Activated CD4-positive, alpha-beta T cell treated with anti-CD3 and anti-CD28 coated beads, Interleukin-2, Interleukin-4, amounts not matched to agents 100 ng/mL and 50 ng/mL, durations not matched to agents 16 hours and 8 hours (primary cell): ENCODE results near the gene LCOR.

Experiments
- DNase-seq: peaks from one replicate; pipeline ENCODE4 v3.0.0-alpha.2; 2020; ENCODE audit warnings: low spot score

Gene LCOR

DNA sequence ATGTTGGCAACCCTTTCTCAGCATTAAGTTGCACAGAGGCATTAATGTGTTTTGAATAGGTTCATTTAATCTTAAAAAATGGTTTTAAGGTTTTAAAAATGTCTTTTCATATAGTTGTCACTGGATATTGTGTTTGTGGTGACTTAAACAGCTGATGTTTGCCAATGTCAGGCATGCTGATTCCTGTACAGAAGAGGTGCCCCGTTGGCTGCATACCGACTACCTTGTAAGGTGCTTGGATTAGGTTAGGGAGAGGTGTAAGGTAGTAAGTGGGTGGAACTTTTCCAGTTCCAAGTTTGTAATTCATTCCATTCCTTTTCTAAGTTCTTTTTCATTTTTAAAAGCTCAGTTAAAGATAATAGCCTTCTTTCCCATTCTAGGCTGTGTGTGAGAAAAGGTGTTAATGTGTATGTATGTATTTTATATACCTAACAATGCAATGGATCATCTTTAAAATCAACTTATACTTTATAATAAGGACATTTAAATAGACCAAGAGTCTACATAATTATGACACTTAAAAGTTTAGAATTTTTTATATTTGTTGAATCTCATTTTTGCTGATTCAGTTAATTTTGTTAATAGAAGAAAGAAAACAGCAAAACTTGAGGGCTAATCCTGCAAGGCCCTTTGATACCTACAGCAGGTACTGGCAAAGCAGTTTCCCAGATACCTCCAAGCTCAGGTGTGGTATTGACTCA, 155.2 kb downstream of the LCOR start:
- DNase-seq: no peak

DNA sequence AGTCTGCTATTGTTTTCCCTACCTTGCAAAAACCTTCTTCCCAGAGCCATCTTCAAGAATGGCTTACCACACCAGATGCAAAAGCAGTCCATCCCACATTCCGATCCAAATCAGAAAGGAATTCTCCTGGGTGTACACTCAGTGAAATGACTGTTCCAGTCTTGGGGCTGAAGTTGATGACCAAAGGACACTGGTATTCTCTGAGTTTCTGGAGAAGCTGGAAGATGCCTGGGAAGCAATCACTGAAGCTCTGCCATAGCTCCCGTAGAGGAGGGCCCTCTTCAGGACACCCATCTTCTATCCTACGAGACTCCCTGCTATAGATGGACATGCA, 155.7 kb downstream of the LCOR start:
- no peak for DNase-seq

GRCh38 chr10:96988426-96988825, 156.3 kb downstream of the LCOR start:
- DNase-seq: no peak

DNA sequence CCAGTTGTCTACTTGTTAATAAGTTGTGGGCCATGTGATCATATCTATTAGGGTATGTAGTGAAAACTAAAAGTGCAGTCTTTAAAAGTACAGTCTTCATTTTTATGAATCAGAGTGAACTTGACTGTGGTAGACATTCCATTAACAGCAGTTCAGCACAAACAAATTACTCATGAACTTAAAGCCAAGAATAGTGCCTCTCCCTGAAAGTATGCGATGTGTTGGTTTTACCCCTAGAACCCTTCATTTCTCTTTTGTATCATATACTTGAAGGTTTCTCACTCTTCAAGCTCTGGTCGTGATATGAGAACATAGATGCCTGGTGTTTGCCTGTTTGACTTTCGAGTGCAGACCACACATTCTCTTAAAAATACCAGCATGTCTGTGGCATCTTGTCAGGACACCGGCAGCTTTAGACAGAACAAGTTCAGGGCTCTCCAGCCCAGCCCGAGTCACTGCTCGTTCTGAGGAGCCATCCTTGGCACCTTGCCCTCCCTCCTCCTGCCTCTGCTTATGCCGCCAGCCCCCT, 159.3 kb downstream of the LCOR start:
- DNase-seq: peak; percentile 8

- no peak for DNase-seq
Observed at GRCh38 chr10:96992721-96993120, 160.6 kb downstream of the LCOR start.

DNA sequence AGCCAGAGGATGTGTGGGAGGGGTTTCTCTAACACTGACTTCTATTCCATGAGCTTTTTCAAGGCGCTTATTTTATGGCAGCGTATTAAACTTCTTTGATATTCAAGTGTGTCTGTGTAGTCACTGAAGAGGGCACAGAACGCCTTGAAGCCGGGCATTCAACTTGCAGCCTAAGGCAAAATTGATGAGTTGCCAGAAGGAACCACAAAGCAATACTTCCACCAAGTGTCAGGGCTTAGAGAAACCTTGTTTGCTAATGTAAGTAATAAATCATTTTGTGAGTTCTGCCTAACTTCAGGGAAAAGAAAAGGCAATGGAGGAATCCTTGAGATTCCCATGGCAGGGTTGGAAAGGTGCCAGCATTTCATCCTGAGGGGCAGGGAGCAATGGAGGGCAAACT, 163.8 kb downstream of the LCOR start:
- no peak for DNase-seq

- no peak for DNase-seq
Observed at GRCh38 chr10:96996275-96996965, 164.3 kb downstream of the LCOR start.

DNA sequence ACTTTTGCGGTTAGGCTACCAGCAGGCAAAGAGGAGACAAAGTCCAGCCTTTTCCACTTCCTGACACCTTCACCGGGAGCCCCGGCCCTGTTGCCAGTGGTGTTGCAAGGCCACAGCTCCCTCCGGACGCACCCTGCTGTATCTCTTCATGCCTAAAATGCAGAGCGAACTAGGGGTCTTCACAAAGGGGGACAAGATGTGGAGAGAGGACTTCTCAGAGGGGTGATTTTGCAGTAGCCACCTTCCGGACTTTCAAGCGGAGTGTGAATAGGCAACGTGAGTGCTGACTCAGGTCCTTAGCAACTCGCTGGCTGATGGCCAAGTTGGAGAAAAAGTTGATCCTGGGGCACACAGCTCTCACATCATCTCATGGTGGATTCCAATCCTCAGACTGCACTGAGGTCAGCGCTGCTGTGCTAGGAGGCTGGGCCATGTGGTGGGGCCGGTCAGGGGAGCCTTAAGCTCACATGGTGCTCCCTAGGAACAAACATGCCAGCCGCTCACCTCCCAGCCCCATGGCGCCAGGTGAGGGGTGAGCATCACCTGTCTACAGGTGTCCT, 166.3 kb downstream of the LCOR start:
- DNase-seq: no peak

- no peak for DNase-seq
Observed at GRCh38 chr10:96999337-96999736, 167.2 kb downstream of the LCOR start.

DNA sequence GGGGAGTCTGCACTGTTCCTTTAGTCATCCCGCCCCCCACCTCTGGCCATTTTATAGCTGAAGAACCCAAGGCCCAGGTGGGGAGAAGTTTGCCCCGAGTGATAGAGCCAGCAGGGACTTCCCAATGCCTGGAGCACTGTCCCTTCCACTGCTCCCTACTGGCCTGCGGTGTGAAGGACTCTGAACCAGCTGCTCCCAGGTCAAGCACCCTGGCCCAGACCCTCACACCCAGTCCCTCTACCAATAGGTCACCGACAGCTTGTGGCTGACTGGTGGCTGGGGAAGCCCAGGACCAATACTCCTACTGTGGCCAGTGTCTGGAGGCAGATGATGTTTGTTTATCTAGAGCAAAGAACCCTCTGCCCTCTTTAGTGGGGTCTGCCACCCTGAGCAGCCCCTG, 167.9 kb downstream of the LCOR start:
- no peak for DNase-seq

GRCh38 chr10:97000487-97001182, 168.5 kb downstream of the LCOR start:
- no peak for DNase-seq

DNA sequence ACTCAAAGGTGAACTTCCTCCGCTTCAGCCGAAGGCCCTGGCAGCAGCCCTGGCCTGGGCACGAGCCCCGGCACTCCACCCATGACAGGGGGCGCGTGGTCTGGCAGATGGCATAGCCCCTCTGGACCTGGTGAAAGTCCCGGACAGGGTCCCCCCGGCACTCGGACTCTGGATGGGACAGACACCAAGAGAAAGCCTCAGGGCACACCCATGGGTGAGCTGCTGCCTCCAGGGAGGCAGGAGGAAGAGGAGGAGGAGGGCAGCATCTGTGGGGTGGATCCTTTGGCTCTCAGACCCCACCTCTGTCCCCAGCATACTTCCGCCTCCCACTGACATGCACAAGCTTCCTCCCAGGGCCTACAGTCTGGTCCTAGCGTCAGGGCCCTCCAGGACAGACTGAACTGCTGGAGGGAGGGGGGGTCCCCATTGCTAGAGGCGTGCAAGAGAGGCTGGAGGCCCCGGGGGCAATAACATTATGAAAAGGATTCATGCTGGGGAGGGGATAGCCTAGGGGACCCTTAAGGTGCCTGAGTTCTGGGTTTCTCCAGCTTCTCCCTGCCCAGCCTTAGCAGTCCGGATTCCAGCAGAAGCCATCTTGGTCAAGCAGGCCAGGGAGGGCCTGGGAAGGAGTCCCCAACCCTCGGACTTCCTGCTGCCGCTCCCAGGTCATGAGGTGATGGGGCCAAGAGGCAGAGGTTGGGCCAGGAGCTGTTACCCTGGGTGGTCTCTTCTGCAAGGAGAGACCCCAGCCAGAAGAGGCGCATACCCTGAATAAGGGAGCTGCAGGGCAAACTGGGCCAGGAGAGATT, 169.3 kb downstream of the LCOR start:
- DNase-seq: no peak

- no peak for DNase-seq
Observed at GRCh38 chr10:97002670-97003069, 170.6 kb downstream of the LCOR start.

GRCh38 chr10:97003151-97003803, 171.2 kb downstream of the LCOR start:
- no peak for DNase-seq

- no peak for DNase-seq
Observed at GRCh38 chr10:97003804-97004201, 171.7 kb downstream of the LCOR start.

DNA sequence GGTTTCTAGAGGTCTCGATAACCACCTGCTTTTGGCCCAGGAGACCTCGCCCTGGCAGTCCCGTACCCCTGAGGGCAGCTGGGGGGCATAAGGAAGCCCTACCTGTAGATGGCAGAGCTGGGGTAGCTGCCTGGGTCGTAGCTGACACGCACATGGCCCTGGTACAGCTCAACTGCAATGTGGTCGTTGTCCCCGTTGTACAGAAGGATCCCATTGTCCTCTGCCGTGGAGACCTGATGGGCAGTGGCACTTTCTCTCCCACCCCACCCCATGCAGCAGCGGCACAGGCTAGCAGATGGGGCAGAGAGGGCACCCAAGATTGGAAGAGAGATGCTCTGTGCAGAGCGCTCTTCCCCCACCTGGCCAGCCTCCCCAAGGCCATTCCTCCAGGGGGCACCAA, 172.5 kb downstream of the LCOR start:
- no peak for DNase-seq

DNA sequence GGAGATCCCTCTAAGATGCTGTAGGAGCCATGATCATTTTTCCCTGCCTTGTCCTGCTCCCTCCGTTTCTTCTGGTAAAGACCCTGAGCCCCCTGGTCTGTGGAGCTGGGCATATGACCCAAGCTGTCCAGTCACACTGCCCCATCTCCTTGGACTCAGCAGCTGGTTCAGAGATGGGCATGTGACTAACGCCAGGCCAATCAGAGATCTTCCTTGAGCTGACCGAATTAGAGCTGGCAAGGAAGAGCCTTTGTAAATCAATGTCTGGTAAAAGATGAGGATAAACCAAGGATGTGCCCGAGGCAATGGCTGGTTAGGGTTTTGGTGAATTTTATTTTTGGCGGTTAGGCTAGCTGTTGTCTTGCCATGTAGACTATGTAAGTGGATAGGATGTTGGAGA, 173.3 kb downstream of the LCOR start:
- no peak for DNase-seq

DNA sequence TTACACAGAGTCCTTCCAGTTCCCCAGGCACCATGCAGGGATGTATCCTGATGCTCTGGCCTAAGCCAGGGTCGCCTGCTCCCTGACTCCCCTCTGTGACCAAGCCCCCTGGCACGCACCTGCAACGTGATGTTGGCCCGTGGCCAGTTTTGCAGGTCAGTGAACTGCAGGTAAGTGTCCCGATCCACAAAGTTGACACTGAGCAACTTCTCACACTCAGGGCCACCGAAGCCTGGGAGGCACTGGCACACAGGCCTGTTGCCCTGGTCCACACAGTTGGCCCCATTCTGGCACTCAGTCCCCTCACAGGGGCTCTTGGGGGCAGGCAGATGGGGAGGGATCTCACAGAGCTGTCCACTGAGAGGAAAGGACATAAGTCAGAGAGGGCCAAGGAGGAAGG, 174.3 kb downstream of the LCOR start:
- DNase-seq: no peak

DNA sequence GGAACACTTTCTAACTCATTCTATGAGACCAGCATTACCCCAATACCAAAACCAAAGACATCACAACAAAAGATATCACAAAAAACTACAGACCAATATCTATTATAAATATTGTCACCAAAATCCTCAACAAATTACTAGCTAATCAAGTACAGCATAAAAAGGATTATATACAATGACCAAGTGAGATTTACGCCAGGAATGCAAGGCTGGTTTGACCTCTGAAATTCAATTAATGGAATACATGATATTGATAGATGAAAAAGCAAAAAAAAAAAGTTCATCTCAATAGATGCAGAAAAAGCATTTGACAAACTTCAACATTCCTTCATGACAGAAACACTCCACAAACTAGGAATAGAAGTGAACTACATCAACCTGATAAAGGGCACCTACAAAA, 175.3 kb downstream of the LCOR start:
- no peak for DNase-seq

DNA sequence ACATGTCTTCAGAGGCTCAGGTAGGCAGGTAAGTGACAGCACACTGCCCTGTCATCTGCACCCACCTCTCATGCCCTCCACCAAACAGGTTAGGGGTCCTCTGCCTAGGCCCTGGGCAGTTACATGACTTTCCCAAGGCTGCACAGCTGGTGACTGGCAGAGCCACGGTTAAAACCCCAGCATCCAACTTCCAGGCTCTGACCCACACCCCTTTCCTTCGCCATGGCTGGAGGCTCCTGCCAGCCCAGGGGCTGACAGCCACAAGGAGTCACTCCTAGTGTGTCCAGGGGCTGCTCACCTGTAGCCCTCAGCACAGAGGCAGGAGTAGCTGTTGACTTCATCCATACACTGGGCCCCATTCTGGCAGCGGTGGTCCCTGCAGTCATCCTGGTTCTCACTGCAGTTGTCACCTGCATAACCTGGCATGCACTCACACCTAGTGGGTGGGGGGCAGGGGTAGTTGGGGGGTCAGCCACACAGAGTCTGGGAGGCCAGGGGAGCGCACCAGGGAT, 178.7 kb downstream of the LCOR start:
- no peak for DNase-seq

GRCh38 chr10:97011397-97011796, 179.3 kb downstream of the LCOR start:
- DNase-seq: no peak
